ENCODE results near the gene SLC25A3. TPM values are rescaled to one million over a fixed set of nuclear protein-coding genes. Genes with fewer than 3 reads are reported as not detected.

Gene SLC25A3
- total and polyA plus RNA-seq, 2 of the 13 experiments (the other 11 are each of a cell fraction or from before 2014, with no cell fraction given): 292 to 829 TPM

GRCh38 chr12:98593351-98594049, at the start of gene SLC25A3 (continued):
- TF ChIP-seq SRSF1 (optimal IDR thresholded peaks at IDR 0.05; ENCODE audit: low read depth, low read length) (peak; percentile 52), TSC22D2 (CRISPR knock-in tag; IDR thresholded peaks at IDR 0.05; ENCODE audit: borderline replicate concordance) (peak; percentile 80; the same call in 1 of the 2 replicates), MTA3 (CRISPR knock-in tag; IDR thresholded peaks at IDR 0.05) (no peak), PRDM4 (CRISPR knock-in tag; IDR thresholded peaks at IDR 0.05; ENCODE audit: borderline replicate concordance) (no peak), ZBTB3 (CRISPR knock-in tag; IDR thresholded peaks at IDR 0.05; ENCODE audit: borderline replicate concordance, low read depth) (peak; percentile 63; the same call in 1 of the 2 replicates), ZNF264 (CRISPR knock-in tag; IDR thresholded peaks at IDR 0.05) (0 out of 2 replicates have a peak, but pooled peaks have one; percentile 59), LCORL (IDR thresholded peaks at IDR 0.05) (no peak), LCORL (CRISPR knock-in tag; IDR thresholded peaks at IDR 0.05) (peak; percentile 25), ZNF607 (CRISPR knock-in tag; IDR thresholded peaks at IDR 0.05; ENCODE audit: borderline replicate concordance) (peak; percentile 62; the same call in 1 of the 2 replicates), AGO1 (IDR thresholded peaks at IDR 0.05; ENCODE audit: low read depth, low read length, poor library complexity, severe bottlenecking) (peak; percentile 35), ETV6 (CRISPR knock-in tag; conservative IDR thresholded peaks at IDR 0.05) (0 out of 2 replicates have a peak, but pooled peaks have one; percentile 48), HOXD1 (CRISPR knock-in tag; IDR thresholded peaks at IDR 0.05) (no peak), ZNF558 (CRISPR knock-in tag; IDR thresholded peaks at IDR 0.05; ENCODE audit: borderline replicate concordance) (no peak), ARHGAP35 (CRISPR knock-in tag; IDR thresholded peaks at IDR 0.05; ENCODE audit: borderline replicate concordance) (peak; percentile 69; the same call in 1 of the 2 replicates), DDIT3 (CRISPR knock-in tag; IDR thresholded peaks at IDR 0.05) (no peak), ZSCAN25 (CRISPR knock-in tag; IDR thresholded peaks at IDR 0.05) (no peak), ATF7 (IDR thresholded peaks at IDR 0.05) (no peak), ATF7 (CRISPR knock-in tag; IDR thresholded peaks at IDR 0.05) (0 out of 2 replicates have a peak, but pooled peaks have one; percentile 31), ZNF234 (CRISPR knock-in tag; conservative IDR thresholded peaks at IDR 0.05) (no peak), SYNCRIP (IDR thresholded peaks at IDR 0.05; ENCODE audit: insufficient read depth, low read depth, low read length) (no peak), ZNF691 (CRISPR knock-in tag; IDR thresholded peaks at IDR 0.05; ENCODE audit: borderline replicate concordance, low read depth) (peak; percentile 75; the same call in 1 of the 2 replicates), ZNF350 (CRISPR knock-in tag; IDR thresholded peaks at IDR 0.05; ENCODE audit: borderline replicate concordance, low read depth) (peak; percentile 21; the same call in 1 of the 2 replicates), HBP1 (CRISPR knock-in tag; IDR thresholded peaks at IDR 0.05; ENCODE audit: low read depth) (peak; percentile 82; the same call in 1 of the 2 replicates)

All from HepG2 (cell line).